ENCODE data around the gene DYNC1LI2.
"Not testable (repeated sequence)": the region's sequence is repeated elsewhere in the genome, so short reads cannot be mapped to it uniquely, and the experiment has no call there.

The DYNC1LI2 gene

GRCh38 chr16:66751303-66751991 is at the start of gene DYNC1LI2:
Gene DYNC1LI2, minus strand, starts transcription at chr16:66751609. Its CDS starts 18 bp downstream, at chr16:66751591.
- FAIRE-seq, result peak; percentile 86
- peak; percentile 96 for DNase-seq (ENCODE audit: insufficient read length, low spot score)

GRCh38 chr16:66800856-66801255 is 49.4 kb upstream of the DYNC1LI2 start:
- FAIRE-seq, result no peak

GRCh38 chr16:66798161-66798560 is 46.8 kb upstream of the DYNC1LI2 start:
- no peak for DNase-seq (ENCODE audit: insufficient read length, low spot score)

More at GRCh38 chr16:66800856-66801255, 49.4 kb upstream of the DYNC1LI2 start:
- no peak for DNase-seq (ENCODE audit: insufficient read length, low spot score)

GRCh38 chr16:66793984-66794383 is 42.6 kb upstream of the DYNC1LI2 start:
- not testable (repeated sequence) for FAIRE-seq; DNase-seq (ENCODE audit: insufficient read length, low spot score)

More at GRCh38 chr16:66798161-66798560, 46.8 kb upstream of the DYNC1LI2 start:
- no peak for FAIRE-seq

GRCh38 chr16:66790130-66790733 is 38.8 kb upstream of the DYNC1LI2 start:
- FAIRE-seq (no peak), DNase-seq (ENCODE audit: insufficient read length, low spot score) (no peak)

- FAIRE-seq (no peak), DNase-seq (ENCODE audit: insufficient read length, low spot score) (no peak)
Measured at GRCh38 chr16:66787427-66787826, 36.0 kb upstream of the DYNC1LI2 start.

- no peak for DNase-seq (ENCODE audit: insufficient read length, low spot score)
- FAIRE-seq, result no peak
Measured at GRCh38 chr16:66786551-66786950, 35.1 kb upstream of the DYNC1LI2 start.

- no peak for FAIRE-seq
- DNase-seq (ENCODE audit: insufficient read length, low spot score), result no peak
Measured at GRCh38 chr16:66776457-66776856, 25.0 kb upstream of the DYNC1LI2 start.

- DNase-seq (ENCODE audit: insufficient read length, low spot score), result no peak
- no peak for FAIRE-seq
Measured at GRCh38 chr16:66774981-66775380, 23.6 kb upstream of the DYNC1LI2 start.

GRCh38 chr16:66758086-66758485 is 6.7 kb upstream of the DYNC1LI2 start:
- FAIRE-seq, result no peak
- DNase-seq (ENCODE audit: insufficient read length, low spot score), result no peak

GRCh38 chr16:66754819-66755218 is 3.4 kb upstream of the DYNC1LI2 start:
- FAIRE-seq (no peak), DNase-seq (ENCODE audit: insufficient read length, low spot score) (no peak)

- DNase-seq (ENCODE audit: insufficient read length, low spot score) (no peak), FAIRE-seq (no peak)
Measured at GRCh38 chr16:66754211-66754610, 2.8 kb upstream of the DYNC1LI2 start.

GRCh38 chr16:66752958-66753357 is 1.5 kb upstream of the DYNC1LI2 start:
- DNase-seq (ENCODE audit: insufficient read length, low spot score), result no peak
- FAIRE-seq, result no peak

- DNase-seq (ENCODE audit: insufficient read length, low spot score) (no peak), FAIRE-seq (no peak)
Measured at GRCh38 chr16:66752379-66752778, 970 bp upstream of the DYNC1LI2 start.

GRCh38 chr16:66751992-66752322 is 548 bp upstream of the DYNC1LI2 start:
- FAIRE-seq (no peak), DNase-seq (ENCODE audit: insufficient read length, low spot score) (no peak)

- FAIRE-seq, result no peak
- DNase-seq (ENCODE audit: insufficient read length, low spot score), result peak; percentile 22
Measured at GRCh38 chr16:66751053-66751302, 431 bp downstream of the DYNC1LI2 start.

- FAIRE-seq (peak; percentile 56), DNase-seq (ENCODE audit: insufficient read length, low spot score) (peak; percentile 10)
Measured at GRCh38 chr16:66750279-66751052, 943 bp downstream of the DYNC1LI2 start.

GRCh38 chr16:66746682-66747081 is 4.7 kb downstream of the DYNC1LI2 start:
- no peak for FAIRE-seq

GRCh38 chr16:66746048-66746447 is 5.4 kb downstream of the DYNC1LI2 start:
- DNase-seq (ENCODE audit: insufficient read length, low spot score) (no peak), FAIRE-seq (no peak)

More at GRCh38 chr16:66746682-66747081, 4.7 kb downstream of the DYNC1LI2 start:
- no peak for DNase-seq (ENCODE audit: insufficient read length, low spot score)

- FAIRE-seq (no peak), DNase-seq (ENCODE audit: insufficient read length, low spot score) (no peak)
Measured at GRCh38 chr16:66741950-66742808, 9.2 kb downstream of the DYNC1LI2 start.
